GM13977 (cell line): ENCODE data around the gene LYZL2.
"Not testable (repeated sequence)": the region's sequence is repeated elsewhere in the genome, so short reads cannot be mapped to it uniquely, and the experiment has no call there.

Experiments
- DNase-seq: peaks from one replicate; pipeline ENCODE4 v3.0.0; 2012; ENCODE audit warnings: low spot score
- in situ Hi-C: fragments of 300-500 bp; cut with MboI; formaldehyde crosslinking; loops from one replicate; pipeline ENCODE4 v1.12.0; 2022; ENCODE audit warnings: low sequenced_read_pairs, low pct_unique_long_range_greater_than_20kb, mixed read lengths, inconsistent platforms; ENCODE audit not compliant: unreplicated experiment
- TF ChIP-seq, protein P1 (sequence below): IDR thresholded peaks from 2 replicates; pipeline ENCODE4 v1.5.1; 2012; ENCODE audit warnings: mild to moderate bottlenecking, control low read depth; ENCODE audit not compliant: insufficient read depth; ENCODE audit errors: extremely low read depth, missing control alignments

Gene LYZL2

DNA sequence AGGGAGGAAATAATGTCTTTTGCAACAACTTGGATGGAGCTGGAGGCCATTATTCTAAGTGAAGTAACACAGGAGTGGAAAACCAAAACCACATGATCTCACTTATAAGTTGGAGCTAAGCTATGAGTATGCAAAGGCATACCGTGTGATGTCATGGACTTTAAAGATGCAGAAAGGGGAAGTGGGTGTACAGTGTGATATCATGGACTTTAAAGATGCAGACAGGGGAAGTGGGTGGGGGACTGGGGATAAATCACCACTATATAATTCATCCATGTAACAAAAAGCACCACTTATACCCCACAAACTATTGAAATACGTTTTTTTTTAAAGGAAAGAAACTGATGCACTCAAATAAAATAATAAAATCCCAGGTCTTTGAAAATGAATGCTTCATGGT, 29.5 kb downstream of the LYZL2 start:
- TF ChIP-seq, protein P1, sequence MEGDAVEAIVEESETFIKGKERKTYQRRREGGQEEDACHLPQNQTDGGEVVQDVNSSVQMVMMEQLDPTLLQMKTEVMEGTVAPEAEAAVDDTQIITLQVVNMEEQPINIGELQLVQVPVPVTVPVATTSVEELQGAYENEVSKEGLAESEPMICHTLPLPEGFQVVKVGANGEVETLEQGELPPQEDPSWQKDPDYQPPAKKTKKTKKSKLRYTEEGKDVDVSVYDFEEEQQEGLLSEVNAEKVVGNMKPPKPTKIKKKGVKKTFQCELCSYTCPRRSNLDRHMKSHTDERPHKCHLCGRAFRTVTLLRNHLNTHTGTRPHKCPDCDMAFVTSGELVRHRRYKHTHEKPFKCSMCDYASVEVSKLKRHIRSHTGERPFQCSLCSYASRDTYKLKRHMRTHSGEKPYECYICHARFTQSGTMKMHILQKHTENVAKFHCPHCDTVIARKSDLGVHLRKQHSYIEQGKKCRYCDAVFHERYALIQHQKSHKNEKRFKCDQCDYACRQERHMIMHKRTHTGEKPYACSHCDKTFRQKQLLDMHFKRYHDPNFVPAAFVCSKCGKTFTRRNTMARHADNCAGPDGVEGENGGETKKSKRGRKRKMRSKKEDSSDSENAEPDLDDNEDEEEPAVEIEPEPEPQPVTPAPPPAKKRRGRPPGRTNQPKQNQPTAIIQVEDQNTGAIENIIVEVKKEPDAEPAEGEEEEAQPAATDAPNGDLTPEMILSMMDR = no peak
- peak; percentile 26 for DNase-seq
- in situ Hi-C loops = no loop called here

DNA sequence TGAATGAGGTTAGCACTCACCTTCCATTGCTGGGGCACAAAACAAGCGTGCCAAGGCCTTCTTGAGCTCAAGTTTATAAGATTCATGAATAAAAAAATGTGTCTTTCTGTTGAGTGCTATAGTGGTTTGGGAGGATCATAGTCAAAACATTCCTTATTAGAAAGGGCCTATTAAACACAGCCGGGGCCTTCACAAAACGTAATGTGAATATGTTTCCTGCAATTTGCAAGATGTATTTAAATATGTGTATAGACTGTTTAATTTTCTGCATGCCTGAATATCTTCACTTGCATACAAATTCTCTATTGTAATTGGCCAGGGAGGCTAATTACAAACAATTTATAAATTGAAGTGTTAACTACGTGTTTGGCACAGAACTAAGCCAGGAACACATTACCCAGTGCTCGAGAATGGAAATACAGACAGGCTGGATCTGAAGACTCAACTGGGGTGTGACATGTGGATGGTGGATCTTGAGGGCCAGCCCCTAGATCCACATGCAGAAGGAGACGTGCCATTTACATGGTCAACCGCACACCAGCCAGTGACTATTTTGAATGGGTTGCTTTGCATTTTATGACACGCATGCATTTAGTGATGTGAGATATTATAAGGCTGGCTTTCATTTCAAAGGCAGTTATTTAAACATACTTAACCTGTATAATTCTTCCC, 31.3 kb downstream of the LYZL2 start:
- in situ Hi-C loops = loop anchor here (10.0 kb wide), 1 partner anchor 213 kb away; no protein-coding TSS in a partner anchor

DNA sequence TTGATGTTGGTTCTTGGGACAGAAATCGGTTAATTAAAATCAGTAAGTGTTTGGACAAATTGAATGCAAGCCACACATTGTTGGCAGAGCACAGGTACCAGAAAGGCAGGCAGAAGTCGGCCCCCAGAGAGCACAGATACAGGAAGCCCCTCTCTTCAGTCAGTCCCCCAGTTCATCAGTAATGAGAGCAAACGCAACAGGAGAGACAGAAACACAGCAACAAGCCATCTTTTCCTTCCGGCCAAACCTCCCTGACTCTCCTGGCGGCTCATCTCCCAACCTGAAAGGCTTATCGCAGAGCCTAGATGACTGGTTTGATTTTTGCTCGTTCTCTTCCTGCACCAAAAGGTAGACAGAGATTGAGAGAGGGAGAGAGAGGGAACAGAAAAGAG, 32.1 kb downstream of the LYZL2 start:
- DNase-seq = not testable (repeated sequence)
- in situ Hi-C loops = loop anchor here (10.0 kb wide), 1 partner anchor 213 kb away; no protein-coding TSS in a partner anchor

More for the DNA sequence above, 31.3 kb downstream of the LYZL2 start:
- DNase-seq = no peak
- TF ChIP-seq, protein P1 = no peak

DNA sequence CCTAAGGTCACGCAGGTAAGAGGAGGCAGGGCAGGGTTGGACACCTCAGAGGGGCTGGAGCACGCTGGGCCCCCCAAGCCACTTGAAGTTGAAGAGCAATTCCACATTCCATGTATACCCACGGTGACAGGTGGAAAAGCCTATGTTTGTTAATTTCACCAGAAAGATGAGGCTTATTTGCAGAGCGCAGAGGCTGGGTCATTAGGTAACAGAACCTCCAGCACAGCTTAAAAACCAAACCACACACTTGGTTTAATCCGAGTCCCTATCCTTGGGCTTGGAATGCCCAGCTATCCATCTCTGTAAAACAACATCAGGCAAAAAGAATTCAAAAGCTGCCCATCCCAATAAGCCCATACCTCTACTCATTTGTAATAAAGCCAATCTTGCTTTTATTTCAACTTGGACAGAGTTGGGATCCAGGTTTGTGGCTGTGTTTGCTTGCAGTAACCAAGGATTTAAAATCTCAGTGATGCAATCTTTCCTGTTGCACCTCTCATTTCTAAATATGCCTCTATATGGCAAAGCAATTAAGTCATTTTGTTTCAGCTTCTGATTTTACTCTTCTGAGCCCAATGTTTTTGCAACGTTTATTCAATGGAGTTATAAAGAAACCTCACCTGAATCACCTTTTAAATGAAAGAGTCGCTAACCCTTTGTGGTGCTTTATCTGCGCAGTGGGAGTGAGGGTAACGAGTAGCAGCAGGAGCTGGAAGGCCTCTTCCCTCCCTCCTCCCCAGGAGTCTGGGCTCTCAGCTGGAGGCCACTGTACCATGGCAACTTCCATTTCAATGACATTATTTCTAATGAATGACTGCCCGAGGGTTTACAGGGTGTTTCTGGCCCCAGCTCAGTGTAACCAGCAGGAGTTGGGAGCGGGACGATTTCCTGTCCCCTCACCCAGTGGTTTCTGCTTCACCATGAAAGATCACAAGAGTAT, 32.8 kb downstream of the LYZL2 start:
- in situ Hi-C loops = loop anchor here (10.0 kb wide), 1 partner anchor 212 kb away; no protein-coding TSS in a partner anchor
- not testable (repeated sequence) for DNase-seq

DNA sequence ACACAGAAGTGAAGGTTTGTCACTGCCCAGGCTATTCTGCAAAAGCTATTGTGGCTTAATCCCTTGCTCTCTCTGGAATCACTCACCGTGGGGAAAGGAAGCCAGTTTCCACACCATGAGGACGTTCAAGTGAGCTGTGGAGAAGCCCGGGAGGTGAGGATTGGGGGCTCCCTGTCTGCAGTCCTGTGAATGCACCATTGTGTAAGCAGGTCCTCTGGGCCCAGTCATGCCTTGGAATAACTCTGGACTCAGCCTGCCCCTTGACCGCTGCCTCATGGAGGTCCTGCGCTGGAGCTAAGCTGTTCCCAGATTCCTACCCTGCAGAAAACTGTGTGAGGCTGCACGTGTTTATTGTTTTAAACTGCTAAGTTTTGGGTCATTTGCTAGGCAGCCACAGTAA, 33.5 kb downstream of the LYZL2 start:
- in situ Hi-C loops = loop anchor here (10.0 kb wide), 1 partner anchor 211 kb away; no protein-coding TSS in a partner anchor
- TF ChIP-seq, protein P1 = no peak
- DNase-seq = no peak

DNA sequence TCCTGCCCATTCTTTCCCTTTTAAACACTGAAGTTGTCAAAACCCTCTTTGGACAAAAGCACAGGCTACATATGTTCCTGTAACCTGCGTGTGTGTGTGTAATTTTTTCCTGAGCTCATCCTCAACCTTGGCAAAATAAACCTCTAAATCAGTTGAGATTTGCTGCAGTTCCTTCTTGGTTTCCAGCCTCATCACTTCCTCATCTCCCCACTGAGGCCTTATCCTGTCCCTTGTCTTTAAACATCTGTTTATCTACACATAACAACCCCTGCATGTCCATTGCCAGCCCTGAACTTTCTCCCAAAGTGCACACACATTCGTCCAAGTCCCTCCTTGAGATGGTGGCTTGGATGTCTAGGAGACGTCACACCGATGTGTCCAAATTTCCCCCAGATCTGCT, 35.5 kb downstream of the LYZL2 start:
- no peak for DNase-seq

DNA sequence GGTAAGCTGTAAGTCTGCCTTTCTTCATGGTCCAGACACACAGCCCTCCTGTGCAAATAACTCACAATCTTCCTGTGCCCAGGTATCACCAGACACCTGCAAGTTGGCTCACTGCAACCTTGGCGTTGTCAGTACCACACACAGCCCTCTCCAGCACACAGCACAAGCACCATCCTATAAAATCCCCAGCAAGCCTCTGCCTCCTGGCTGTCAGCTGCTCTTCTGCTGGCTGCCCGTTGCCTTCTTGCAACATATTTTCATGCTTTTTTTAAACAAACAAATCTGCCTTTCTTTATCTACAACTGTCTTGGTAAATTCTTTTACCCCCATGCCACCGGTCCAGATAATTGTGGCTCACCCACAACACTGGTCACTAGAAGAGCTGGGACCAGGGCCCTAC, 36.8 kb downstream of the LYZL2 start:
- in situ Hi-C loops = loop anchor here (10.0 kb wide), 1 partner anchor 208 kb away; no protein-coding TSS in a partner anchor
- not testable (repeated sequence) for DNase-seq

More for the DNA sequence above, 35.5 kb downstream of the LYZL2 start:
- TF ChIP-seq, protein P1 = no peak
- in situ Hi-C loops = loop anchor here (10.0 kb wide), 1 partner anchor 209 kb away; no protein-coding TSS in a partner anchor

DNA sequence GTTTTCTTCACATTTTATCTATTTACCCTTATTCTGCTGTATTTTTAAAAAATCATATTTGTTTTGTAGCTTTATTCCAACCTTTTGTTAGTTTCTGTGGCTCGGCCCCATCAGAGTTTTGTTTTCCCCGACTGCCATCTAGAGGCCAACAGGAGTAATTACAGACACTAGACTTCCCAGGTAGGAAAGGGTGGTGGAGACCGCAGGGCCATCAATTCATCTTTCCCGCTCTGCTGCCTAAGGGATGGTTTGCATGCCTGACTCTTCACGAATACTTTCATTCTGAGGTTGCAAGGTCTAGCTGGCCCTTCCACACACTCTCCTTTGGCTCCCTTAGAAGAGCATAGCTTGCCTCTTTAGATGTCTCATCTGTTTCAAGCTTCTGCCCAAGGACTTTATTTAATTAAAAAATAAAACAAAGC, 38.3 kb downstream of the LYZL2 start:
- peak; percentile 28 for DNase-seq
- TF ChIP-seq, protein P1 = peak; percentile 62
- in situ Hi-C loops = loop anchor here (10.0 kb wide), 1 partner anchor 206 kb away; no protein-coding TSS in a partner anchor
